WI38 (cell line): ENCODE results near the gene TPK1.

Experiments
- H3K4me3 ChIP-seq: 2 replicates; pipeline ENCODE4 v1.5.1; 2011; ENCODE audit warnings: low read depth, mild to moderate bottlenecking, control low read depth, low read length
- CTCF ChIP-seq: IDR thresholded peaks from 2 replicates; pipeline ENCODE4 v1.5.1; 2012; ENCODE audit warnings: low read depth, mild to moderate bottlenecking, control low read depth, low read length

Gene TPK1

DNA sequence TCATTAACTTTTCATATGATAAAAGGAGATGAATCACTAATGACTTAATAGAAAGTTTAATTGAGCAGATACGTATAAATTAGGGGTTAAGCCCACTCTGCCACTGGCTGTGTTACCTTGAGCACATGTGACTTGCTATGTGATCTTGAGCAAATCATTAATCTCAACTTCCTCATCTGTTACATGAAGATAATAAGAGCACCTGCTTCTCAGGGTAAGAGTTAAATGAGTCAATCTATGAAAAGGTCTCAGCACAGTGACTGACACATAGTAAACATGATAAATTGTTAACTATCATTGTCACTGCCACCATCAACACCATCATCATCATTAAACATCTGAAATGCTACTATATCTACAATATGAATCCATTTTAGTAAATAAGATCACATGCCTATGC is 110.8 kb downstream of the TPK1 start:
- TF ChIP-seq CTCF: no peak

DNA sequence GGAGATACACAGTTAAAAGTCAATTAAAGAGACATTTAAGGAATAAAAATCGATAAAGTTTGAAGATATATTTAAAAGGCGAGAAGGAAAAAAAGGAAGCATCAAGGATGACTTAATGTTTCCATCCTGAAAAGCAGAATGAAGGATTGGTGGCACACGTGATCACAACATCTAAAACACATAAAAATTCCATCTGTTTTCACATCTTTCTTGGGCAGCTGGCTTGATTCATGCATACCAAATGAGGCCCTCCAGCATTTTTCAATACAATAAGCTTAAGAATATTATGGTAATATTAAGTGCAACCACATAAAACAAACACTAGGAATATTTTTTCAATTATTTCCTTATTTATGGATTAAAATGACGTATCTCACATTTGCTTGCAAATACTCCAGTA is 112.6 kb downstream of the TPK1 start:
- no peak for TF ChIP-seq CTCF
- no peak overlapping the region for H3K4me3 ChIP-seq

More for the DNA sequence above, 110.8 kb downstream of the TPK1 start:
- no peak overlapping the region for H3K4me3 ChIP-seq

- H3K4me3 ChIP-seq: no peak overlapping the region
These were observed 115.1 kb downstream of the TPK1 start for GRCh38 chr7:144720710-144721109.

GRCh38 chr7:144720149-144720548 is 115.7 kb downstream of the TPK1 start:
- no peak overlapping the region for H3K4me3 ChIP-seq
- TF ChIP-seq CTCF: no peak

More at GRCh38 chr7:144720710-144721109, 115.1 kb downstream of the TPK1 start:
- TF ChIP-seq CTCF: no peak

DNA sequence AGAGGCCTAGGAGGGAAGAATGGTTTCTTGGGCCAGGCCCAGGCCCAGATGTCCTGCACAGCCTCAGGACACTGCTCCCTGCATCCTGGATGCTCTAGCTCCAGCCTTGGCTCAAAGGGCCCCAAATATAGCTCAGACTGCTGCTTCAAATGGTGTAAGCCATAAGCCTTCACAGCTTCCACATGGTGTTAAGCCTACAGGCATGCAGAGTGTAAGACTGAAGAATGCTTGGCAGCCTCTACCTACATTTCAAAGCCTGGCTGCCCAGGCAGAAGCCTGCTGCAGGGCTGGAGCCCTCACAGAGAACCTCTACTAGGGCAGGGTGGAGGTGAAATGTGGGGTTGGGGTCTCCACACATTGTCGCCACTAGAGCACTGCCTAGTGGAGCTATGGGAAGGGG is 118.1 kb downstream of the TPK1 start:
- no peak for TF ChIP-seq CTCF
- H3K4me3 ChIP-seq: no peak overlapping the region

DNA sequence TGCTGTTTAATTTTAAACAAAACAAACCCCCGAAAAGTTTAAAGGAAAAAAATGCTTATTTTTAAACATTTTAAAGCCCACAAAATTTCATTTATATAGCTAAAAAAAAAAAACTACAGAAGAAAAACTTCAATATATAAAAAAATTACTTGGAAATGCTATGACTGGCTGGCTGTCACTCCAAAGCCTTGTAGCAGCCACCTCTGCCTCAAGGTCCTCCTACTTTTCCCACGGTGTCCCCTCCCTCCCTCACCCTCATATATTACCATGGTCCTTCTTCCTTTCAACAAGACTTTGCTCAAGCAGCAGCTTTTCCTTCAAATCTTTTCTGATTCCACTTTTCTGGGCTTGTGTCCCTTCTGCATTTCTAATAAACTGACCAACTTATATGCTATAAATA is 122.0 kb downstream of the TPK1 start:
- no peak overlapping the region for H3K4me3 ChIP-seq
- TF ChIP-seq CTCF: no peak

- no peak overlapping the region for H3K4me3 ChIP-seq
- TF ChIP-seq CTCF: no peak
These were observed 125.1 kb downstream of the TPK1 start for GRCh38 chr7:144710791-144711190.
